Spleen (tissue), 11 donors: ENCODE results near the gene GMPPB. TPM values are rescaled to one million over a fixed set of nuclear protein-coding genes. Genes with fewer than 3 reads are reported as not detected.

Experiments used
- DNase-seq: peaks from one replicate; pipeline ENCODE4 v3.0.0-alpha.2; 2020
- H3K27ac ChIP-seq, 8 donors: fragments of 200-600 bp; sonication (generic) in 7 of 8; 1 replicate in 4 of 8; 2 replicates in 4 of 8; pipeline versions ENCODE4 v1.5.0 to v1.8.0; 2016 to 2021; ENCODE audit warnings: inconsistent platforms in 4 of 8, mild to moderate bottlenecking in 4 of 8, moderate library complexity in 1 of 8
- H3K27me3 ChIP-seq, 7 donors: fragments of 200-600 bp; sonication (generic) in 6 of 7; replicated peaks in 1 of 7; 1 replicate in 4 of 7; 2 replicates in 3 of 7; pipeline versions ENCODE4 v1.5.0 to v1.8.0; 2016 to 2021; ENCODE audit warnings: inconsistent platforms in 3 of 7, mild to moderate bottlenecking in 1 of 7
- H3K36me3 ChIP-seq, 6 donors: fragments of 200-600 bp; sonication (generic) in 5 of 6; 1 replicate in 4 of 6; 2 replicates in 2 of 6; pipeline versions ENCODE4 v1.5.0 to v1.8.0; 2016 to 2021; ENCODE audit warnings: inconsistent platforms in 2 of 6
- H3K4me1 ChIP-seq, 6 donors: fragments of 200-600 bp; sonication (generic) in 5 of 6; 1 replicate in 3 of 6; 2 replicates in 3 of 6; pipeline versions ENCODE4 v1.5.0 to v1.8.0; 2016 to 2021; ENCODE audit warnings: inconsistent platforms in 3 of 6
- H3K4me3 ChIP-seq, 8 donors: fragments of 200-600 bp; sonication (generic) in 7 of 8; 1 replicate in 4 of 8; 2 replicates in 4 of 8; pipeline versions ENCODE4 v1.5.0 to v1.8.0; 2016 to 2021; ENCODE audit warnings: inconsistent platforms in 4 of 8, mild to moderate bottlenecking in 4 of 8, moderate library complexity in 2 of 8
- H3K9me3 ChIP-seq, 8 donors: fragments of 200-600 bp; sonication (generic) in 7 of 8; 1 replicate in 4 of 8; 2 replicates in 4 of 8; pipeline versions ENCODE4 v1.5.0 to v1.8.0; 2016 to 2021; ENCODE audit warnings: inconsistent platforms in 4 of 8
- POLR2A ChIP-seq, 3 donors: fragments of 450-650 bp; IDR thresholded peaks; one replicate each; pipeline ENCODE4 v1.5.1; 2017; ENCODE audit warnings: antibody characterized with exemption in 3 of 3, mild to moderate bottlenecking in 1 of 3
- POLR2AphosphoS5 ChIP-seq, 3 donors: sonication (generic); formaldehyde crosslinking; IDR thresholded peaks; one replicate each; pipeline ENCODE4 v1.5.1; 2017; ENCODE audit warnings: antibody characterized with exemption in 3 of 3
- WGBS, 5 donors: extraction: QIAGEN DNeasy Blood & Tissue Kit in 3 of 5; methylation state at CpG; one replicate each; pipeline versions ENCODE4 v1.1.5 to v1.1.7; 2013 to 2018; 5-methylcytosine and 5-hydroxymethylcytosine counted together
- intact Hi-C: fragments of 100-400 bp; cut with DNase I; formaldehyde crosslinking; loops from one replicate; pipeline ENCODE4 v1.15.0; 2023; ENCODE audit warnings: low total_unique reads
- polyA plus RNA-seq, 3 donors: library from polyadenylated mRNA; stranded (reverse); fragments of 200-250 nt; gene quantifications; one replicate each; pipeline ENCODE4 v1.2.1, GENCODE V29; 2013
- total RNA-seq, 7 donors: library from RNA; depleted of rRNA in 3 of 7; stranded (reverse); fragments of >200 nt in 3 of 7; fragmentation: NEBNext Ultra II Directional in 4 of 7; extraction: Animal tissue kit (Norgen Biotek cat#: 25700) in 4 of 7; gene quantifications; one replicate each; pipeline versions ENCODE4 v1.1.0 to v1.2.1, GENCODE V29; 2016 to 2021
- TF ChIP-seq, protein P1 (sequence below), 11 experiments: fragments of 200-600 bp in 7 of 11; fragments of 450-650 bp in 4 of 11; sonication (generic) in 4 of 11; IDR thresholded peaks in 8 of 11; conservative IDR thresholded peaks in 3 of 11; 1 replicate in 7 of 11; 2 replicates in 4 of 11; pipeline versions ENCODE4 v1.4.0 to v1.8.0; 2016 to 2021; ENCODE audit warnings: antibody characterized with exemption in 11 of 11, inconsistent platforms in 4 of 11, mild to moderate bottlenecking in 1 of 11
- donor health status: healthy with polysubstance abuse.
- donor health status: DM: no; HTN: no; CAD: no; lungs with moderate emphysema.
- donor health status: DM: no; HTN: no; CAD: no.
- donor health status: Bipolar disorder and iron deficiency.
- donor health status: healthy.
- donor health status: DM: no; HTN: no; CAD: no.
- donor health status: DM: yes; HTN: yes; CAD: no.

Gene GMPPB
- total and polyA plus RNA-seq, 10 donors, result 10.8 to 34.3 (median 26.7) TPM

DNA sequence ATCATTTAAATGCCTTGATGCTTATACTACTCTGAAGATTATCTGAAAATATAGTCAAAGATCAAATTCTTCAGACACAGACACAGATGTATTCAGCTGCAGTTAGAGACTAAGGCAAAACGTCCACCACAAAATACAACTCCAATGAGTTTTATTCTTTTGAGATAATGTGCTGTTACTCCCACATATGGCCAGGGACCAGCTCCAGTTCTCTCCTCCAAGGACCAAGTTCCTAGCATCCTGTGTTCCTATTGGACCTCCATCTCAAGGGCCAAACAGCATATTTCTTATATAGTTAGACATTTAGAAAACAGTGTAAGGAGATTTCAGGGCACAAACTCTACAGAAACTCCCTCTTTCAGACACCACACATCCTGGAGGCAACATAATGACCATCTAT is 35.5 kb upstream of the GMPPB start:
- H3K27me3 ChIP-seq, result no peaks in the 10 kb centered on the region
- no peak for DNase-seq
- 32 to 71% (median 59%) methylated on average over 1 of the region's 1 CpG for WGBS, 5 donors
- no peak overlapping the region for H3K27ac ChIP-seq
- H3K9me3 ChIP-seq, result no peaks in the 10 kb centered on the region
- peaks cover 0 to 77% (median 17%) of the 10 kb centered on the region in 6 donors for H3K4me1 ChIP-seq
- H3K4me3 ChIP-seq, result no peak overlapping the region
- intact Hi-C loops, result no loop called here
- H3K36me3 ChIP-seq, result peaks cover 0 to 36% (median 3%) of the 10 kb centered on the region in 6 donors
- TF ChIP-seq POLR2A (IDR thresholded peaks at IDR 0.05), result no peak
- no peak for TF ChIP-seq POLR2AphosphoS5 (IDR thresholded peaks at IDR 0.05)
- TF ChIP-seq, protein P1, sequence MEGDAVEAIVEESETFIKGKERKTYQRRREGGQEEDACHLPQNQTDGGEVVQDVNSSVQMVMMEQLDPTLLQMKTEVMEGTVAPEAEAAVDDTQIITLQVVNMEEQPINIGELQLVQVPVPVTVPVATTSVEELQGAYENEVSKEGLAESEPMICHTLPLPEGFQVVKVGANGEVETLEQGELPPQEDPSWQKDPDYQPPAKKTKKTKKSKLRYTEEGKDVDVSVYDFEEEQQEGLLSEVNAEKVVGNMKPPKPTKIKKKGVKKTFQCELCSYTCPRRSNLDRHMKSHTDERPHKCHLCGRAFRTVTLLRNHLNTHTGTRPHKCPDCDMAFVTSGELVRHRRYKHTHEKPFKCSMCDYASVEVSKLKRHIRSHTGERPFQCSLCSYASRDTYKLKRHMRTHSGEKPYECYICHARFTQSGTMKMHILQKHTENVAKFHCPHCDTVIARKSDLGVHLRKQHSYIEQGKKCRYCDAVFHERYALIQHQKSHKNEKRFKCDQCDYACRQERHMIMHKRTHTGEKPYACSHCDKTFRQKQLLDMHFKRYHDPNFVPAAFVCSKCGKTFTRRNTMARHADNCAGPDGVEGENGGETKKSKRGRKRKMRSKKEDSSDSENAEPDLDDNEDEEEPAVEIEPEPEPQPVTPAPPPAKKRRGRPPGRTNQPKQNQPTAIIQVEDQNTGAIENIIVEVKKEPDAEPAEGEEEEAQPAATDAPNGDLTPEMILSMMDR (IDR thresholded peaks at IDR 0.05 in 8 of 11, conservative IDR thresholded peaks at IDR 0.05 in 3 of 11), result no peak

GRCh38 chr3:49757197-49757596 is 33.4 kb upstream of the GMPPB start:
- TF ChIP-seq POLR2A (IDR thresholded peaks at IDR 0.05) (no peak), POLR2AphosphoS5 (IDR thresholded peaks at IDR 0.05) (no peak)
- TF ChIP-seq, protein P1 (IDR thresholded peaks at IDR 0.05 in 8 of 11, conservative IDR thresholded peaks at IDR 0.05 in 3 of 11), result no peak
- no peak for DNase-seq
- H3K36me3 ChIP-seq, result peaks cover 0 to 18% (median 0%) of the 10 kb centered on the region in 6 donors
- H3K9me3 ChIP-seq, result no peaks in the 10 kb centered on the region
- intact Hi-C loops, result no loop called here
- H3K27ac ChIP-seq, result no peak overlapping the region
- WGBS, 5 donors, result 76 to 87% (median 83%) methylated on average over 2 of the region's 2 CpGs
- peaks cover 0 to 75% (median 23%) of the 10 kb centered on the region in 6 donors for H3K4me1 ChIP-seq
- H3K27me3 ChIP-seq, result no peaks in the 10 kb centered on the region
- H3K4me3 ChIP-seq, result no peak overlapping the region

GRCh38 chr3:49756036-49756435 is 32.3 kb upstream of the GMPPB start:
- Histone ChIP-seq H3K27ac (no peak overlapping the region), H3K4me3 (no peak overlapping the region), H3K4me1 (peaks cover 0 to 68% (median 20%) of the 10 kb centered on the region in 6 donors), H3K36me3 (peaks cover 0 to 28% (median 0%) of the 10 kb centered on the region in 6 donors), H3K9me3 (no peaks in the 10 kb centered on the region), H3K27me3 (no peaks in the 10 kb centered on the region)
- no peak for DNase-seq
- intact Hi-C loops, result no loop called here
- TF ChIP-seq, protein P1 (IDR thresholded peaks at IDR 0.05 in 8 of 11, conservative IDR thresholded peaks at IDR 0.05 in 3 of 11), result no peak
- no peak for TF ChIP-seq POLR2A (IDR thresholded peaks at IDR 0.05)
- no peak for TF ChIP-seq POLR2AphosphoS5 (IDR thresholded peaks at IDR 0.05)
- WGBS, 5 donors, result 50 to 76% (median 65%) methylated on average over 1 of the region's 1 CpG

DNA sequence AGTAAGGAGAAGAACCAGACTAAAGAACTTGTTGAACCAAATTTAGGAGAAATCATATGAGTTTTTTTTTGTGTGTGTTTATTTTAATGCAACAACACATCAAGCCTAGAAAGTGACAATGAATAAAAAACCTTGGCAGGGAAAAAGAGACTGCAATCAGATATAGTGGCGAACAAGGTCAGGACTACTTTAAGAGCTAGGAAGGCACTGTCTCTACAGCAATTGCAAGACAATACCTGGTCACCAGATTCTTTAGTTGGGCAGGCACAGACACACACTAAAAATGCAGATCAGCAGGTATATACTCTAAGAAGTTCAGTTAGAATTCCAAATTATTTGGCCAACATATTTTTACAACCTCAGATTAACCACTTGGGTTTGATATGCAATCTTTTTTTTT is 30.8 kb upstream of the GMPPB start:
- DNase-seq, result no peak
- Histone ChIP-seq H3K9me3 (no peaks in the 10 kb centered on the region), H3K36me3 (peaks cover 0 to 32% (median 0%) of the 10 kb centered on the region in 6 donors), H3K4me1 (peaks cover 0 to 60% (median 20%) of the 10 kb centered on the region in 6 donors), H3K27me3 (no peaks in the 10 kb centered on the region), H3K27ac (no peak overlapping the region), H3K4me3 (no peak overlapping the region)
- TF ChIP-seq, protein P1 (IDR thresholded peaks at IDR 0.05 in 8 of 11, conservative IDR thresholded peaks at IDR 0.05 in 3 of 11), result no peak
- TF ChIP-seq POLR2AphosphoS5 (IDR thresholded peaks at IDR 0.05) (no peak), POLR2A (IDR thresholded peaks at IDR 0.05) (no peak)
- 77 to 97% (median 81%) methylated on average over 1 of the region's 1 CpG for WGBS, 5 donors
- intact Hi-C loops, result no loop called here
